ENCODE results near the gene SCYL1.

The SCYL1 gene

GRCh38 chr11:65498042-65498726 is 26.7 kb upstream of the SCYL1 start:
- peak overlapping the region; percentile 91 for H3K27ac ChIP-seq (ENCODE audit: low read length)
- peaks cover 78% of the 10 kb centered on the region for H3K79me2 ChIP-seq (ENCODE audit: low read length)
- H3K9me3 ChIP-seq (ENCODE audit: insufficient read depth, low read length): no peaks in the 10 kb centered on the region
- peak overlapping the region; percentile 83 for H3K4me3 ChIP-seq (ENCODE audit: low read length)
- H3K9ac ChIP-seq (ENCODE audit: low read length): peak overlapping the region; percentile 99
- peaks cover 38% of the 10 kb centered on the region for H4K20me1 ChIP-seq (ENCODE audit: insufficient read depth, low read length)
- peaks cover 42% of the 10 kb centered on the region for H3K36me3 ChIP-seq (replicated peaks; ENCODE audit: low read depth, low read length)
- peak overlapping the region; percentile 67 for H2AFZ ChIP-seq (ENCODE audit: low read depth, low read length)
- H3K4me1 ChIP-seq (ENCODE audit: low read length): peaks cover 55% of the 10 kb centered on the region
- H3K4me2 ChIP-seq (ENCODE audit: low read length): peak overlapping the region; percentile 95
- no peaks in the 10 kb centered on the region for H3K27me3 ChIP-seq (ENCODE audit: low read depth, low read length)
- no peak for TF ChIP-seq EZH2phosphoT487 (IDR thresholded peaks at IDR 0.05; ENCODE audit: low read depth)
- TF ChIP-seq, protein P1, sequence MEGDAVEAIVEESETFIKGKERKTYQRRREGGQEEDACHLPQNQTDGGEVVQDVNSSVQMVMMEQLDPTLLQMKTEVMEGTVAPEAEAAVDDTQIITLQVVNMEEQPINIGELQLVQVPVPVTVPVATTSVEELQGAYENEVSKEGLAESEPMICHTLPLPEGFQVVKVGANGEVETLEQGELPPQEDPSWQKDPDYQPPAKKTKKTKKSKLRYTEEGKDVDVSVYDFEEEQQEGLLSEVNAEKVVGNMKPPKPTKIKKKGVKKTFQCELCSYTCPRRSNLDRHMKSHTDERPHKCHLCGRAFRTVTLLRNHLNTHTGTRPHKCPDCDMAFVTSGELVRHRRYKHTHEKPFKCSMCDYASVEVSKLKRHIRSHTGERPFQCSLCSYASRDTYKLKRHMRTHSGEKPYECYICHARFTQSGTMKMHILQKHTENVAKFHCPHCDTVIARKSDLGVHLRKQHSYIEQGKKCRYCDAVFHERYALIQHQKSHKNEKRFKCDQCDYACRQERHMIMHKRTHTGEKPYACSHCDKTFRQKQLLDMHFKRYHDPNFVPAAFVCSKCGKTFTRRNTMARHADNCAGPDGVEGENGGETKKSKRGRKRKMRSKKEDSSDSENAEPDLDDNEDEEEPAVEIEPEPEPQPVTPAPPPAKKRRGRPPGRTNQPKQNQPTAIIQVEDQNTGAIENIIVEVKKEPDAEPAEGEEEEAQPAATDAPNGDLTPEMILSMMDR (IDR thresholded peaks at IDR 0.05; ENCODE audit: low read depth, low read length): no peak

- H3K9me3 ChIP-seq (ENCODE audit: insufficient read depth, low read length): no peaks in the 10 kb centered on the region
- H3K4me2 ChIP-seq (ENCODE audit: low read length): peak overlapping the region; percentile 95
- H3K27ac ChIP-seq (ENCODE audit: low read length): peak overlapping the region; percentile 91
- TF ChIP-seq, protein P1 (IDR thresholded peaks at IDR 0.05; ENCODE audit: low read depth, low read length): no peak
- TF ChIP-seq EZH2phosphoT487 (IDR thresholded peaks at IDR 0.05; ENCODE audit: low read depth): no peak
- peaks cover 55% of the 10 kb centered on the region for H3K4me1 ChIP-seq (ENCODE audit: low read length)
- peak overlapping the region; percentile 67 for H2AFZ ChIP-seq (ENCODE audit: low read depth, low read length)
- H3K79me2 ChIP-seq (ENCODE audit: low read length): peaks cover 83% of the 10 kb centered on the region
- H4K20me1 ChIP-seq (ENCODE audit: insufficient read depth, low read length): peaks cover 43% of the 10 kb centered on the region
- H3K27me3 ChIP-seq (ENCODE audit: low read depth, low read length): no peaks in the 10 kb centered on the region
- H3K9ac ChIP-seq (ENCODE audit: low read length): peak overlapping the region; percentile 99
- peaks cover 46% of the 10 kb centered on the region for H3K36me3 ChIP-seq (replicated peaks; ENCODE audit: low read depth, low read length)
- peak overlapping the region; percentile 83 for H3K4me3 ChIP-seq (ENCODE audit: low read length)
Measured at GRCh38 chr11:65498727-65498976, 26.2 kb upstream of the SCYL1 start.

- Histone ChIP-seq H3K9ac (ENCODE audit: low read length) (peak within 1 kb of the TSS; percentile 99), H3K27ac (ENCODE audit: low read length) (peak within 1 kb of the TSS; percentile 91), H3K4me2 (ENCODE audit: low read length) (peak within 1 kb of the TSS; percentile 95), H3K27me3 (ENCODE audit: low read depth, low read length) (no peaks in the 10 kb centered on the region), H3K4me1 (ENCODE audit: low read length) (peaks cover 55% of the 10 kb centered on the region), H4K20me1 (ENCODE audit: insufficient read depth, low read length) (peaks cover 48% of the 10 kb centered on the region), H3K36me3 (replicated peaks; ENCODE audit: low read depth, low read length) (peaks cover 51% of the 10 kb centered on the region), H3K4me3 (ENCODE audit: low read length) (peak within 1 kb of the TSS; percentile 83), H3K79me2 (ENCODE audit: low read length) (peaks cover 84% of the 10 kb centered on the region), H3K9me3 (ENCODE audit: insufficient read depth, low read length) (no peaks in the 10 kb centered on the region), H2AFZ (ENCODE audit: low read depth, low read length) (peak within 1 kb of the TSS; percentile 67)
- TF ChIP-seq, protein P1 (IDR thresholded peaks at IDR 0.05; ENCODE audit: low read depth, low read length): no peak
- no peak for TF ChIP-seq EZH2phosphoT487 (IDR thresholded peaks at IDR 0.05; ENCODE audit: low read depth)
Measured at GRCh38 chr11:65498977-65499712, 25.7 kb upstream of the SCYL1 start, which contains the start of gene MALAT1. Gene MALAT1 (plus strand): TSS chr11:65499045.

DNA sequence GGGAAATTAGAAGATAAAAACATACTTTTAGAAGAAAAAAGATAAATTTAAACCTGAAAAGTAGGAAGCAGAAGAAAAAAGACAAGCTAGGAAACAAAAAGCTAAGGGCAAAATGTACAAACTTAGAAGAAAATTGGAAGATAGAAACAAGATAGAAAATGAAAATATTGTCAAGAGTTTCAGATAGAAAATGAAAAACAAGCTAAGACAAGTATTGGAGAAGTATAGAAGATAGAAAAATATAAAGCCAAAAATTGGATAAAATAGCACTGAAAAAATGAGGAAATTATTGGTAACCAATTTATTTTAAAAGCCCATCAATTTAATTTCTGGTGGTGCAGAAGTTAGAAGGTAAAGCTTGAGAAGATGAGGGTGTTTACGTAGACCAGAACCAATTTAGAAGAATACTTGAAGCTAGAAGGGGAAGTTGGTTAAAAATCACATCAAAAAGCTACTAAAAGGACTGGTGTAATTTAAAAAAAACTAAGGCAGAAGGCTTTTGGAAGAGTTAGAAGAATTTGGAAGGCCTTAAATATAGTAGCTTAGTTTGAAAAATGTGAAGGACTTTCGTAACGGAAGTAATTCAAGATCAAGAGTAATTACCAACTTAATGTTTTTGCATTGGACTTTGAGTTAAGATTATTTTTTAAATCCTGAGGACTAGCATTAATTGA is 25.0 kb upstream of the SCYL1 start:
- no peak for TF ChIP-seq EZH2phosphoT487 (IDR thresholded peaks at IDR 0.05; ENCODE audit: low read depth)
- TF ChIP-seq, protein P1 (IDR thresholded peaks at IDR 0.05; ENCODE audit: low read depth, low read length): no peak
- peaks cover 55% of the 10 kb centered on the region for H3K4me1 ChIP-seq (ENCODE audit: low read length)

More for the DNA sequence above, 25.0 kb upstream of the SCYL1 start:
- peaks cover 55% of the 10 kb centered on the region for H4K20me1 ChIP-seq (ENCODE audit: insufficient read depth, low read length)
- H3K79me2 ChIP-seq (ENCODE audit: low read length): peaks cover 91% of the 10 kb centered on the region
- no peak overlapping the region for H2AFZ ChIP-seq (ENCODE audit: low read depth, low read length)
- peaks cover 58% of the 10 kb centered on the region for H3K36me3 ChIP-seq (replicated peaks; ENCODE audit: low read depth, low read length)
- peak overlapping the region; percentile 91 for H3K27ac ChIP-seq (ENCODE audit: low read length)
- H3K9me3 ChIP-seq (ENCODE audit: insufficient read depth, low read length): no peaks in the 10 kb centered on the region
- peak overlapping the region; percentile 99 for H3K9ac ChIP-seq (ENCODE audit: low read length)
- H3K4me2 ChIP-seq (ENCODE audit: low read length): peak overlapping the region; percentile 95
- H3K27me3 ChIP-seq (ENCODE audit: low read depth, low read length): no peaks in the 10 kb centered on the region
- H3K4me3 ChIP-seq (ENCODE audit: low read length): peak overlapping the region; percentile 83

Measured in OCI-LY3 (cell line).